Nephron (organoid): ENCODE data around the gene RAD23B.

Experiments used
- H3K27ac Mint-ChIP-seq, 3 experiments: 2 replicates each; pipeline ENCODE4 v1.8.0; 2020; ENCODE audit warnings: mixed read lengths in 3 of 3, mild to moderate bottlenecking in 2 of 3, moderate library complexity in 1 of 3
- H3K27me3 Mint-ChIP-seq: 2 replicates; pipeline ENCODE4 v1.8.0; 2021; ENCODE audit warnings: low read depth, mild to moderate bottlenecking, moderate library complexity, mixed read lengths
- H3K36me3 Mint-ChIP-seq: 2 replicates; pipeline ENCODE4 v1.8.0; 2020; ENCODE audit warnings: low read depth, mixed read lengths
- H3K4me1 Mint-ChIP-seq: 2 replicates; pipeline ENCODE4 v1.8.0; 2020; ENCODE audit warnings: mixed read lengths
- H3K4me3 Mint-ChIP-seq, 3 experiments: 2 replicates each; pipeline ENCODE4 v1.8.0; 2020; ENCODE audit warnings: mild to moderate bottlenecking in 3 of 3, mixed read lengths in 3 of 3, moderate library complexity in 2 of 3
- H3K9me3 Mint-ChIP-seq: 2 replicates; pipeline ENCODE4 v1.8.0; 2020; ENCODE audit warnings: mixed read lengths
- CTCF ChIP-seq, 3 experiments: fragments of 200-600 bp; sonication (generic); IDR thresholded peaks; one replicate each; pipeline ENCODE4 v1.5.0; 2021; ENCODE audit warnings: antibody characterized with exemption in 3 of 3; ENCODE audit not compliant: unreplicated experiment in 3 of 3

The RAD23B gene

DNA sequence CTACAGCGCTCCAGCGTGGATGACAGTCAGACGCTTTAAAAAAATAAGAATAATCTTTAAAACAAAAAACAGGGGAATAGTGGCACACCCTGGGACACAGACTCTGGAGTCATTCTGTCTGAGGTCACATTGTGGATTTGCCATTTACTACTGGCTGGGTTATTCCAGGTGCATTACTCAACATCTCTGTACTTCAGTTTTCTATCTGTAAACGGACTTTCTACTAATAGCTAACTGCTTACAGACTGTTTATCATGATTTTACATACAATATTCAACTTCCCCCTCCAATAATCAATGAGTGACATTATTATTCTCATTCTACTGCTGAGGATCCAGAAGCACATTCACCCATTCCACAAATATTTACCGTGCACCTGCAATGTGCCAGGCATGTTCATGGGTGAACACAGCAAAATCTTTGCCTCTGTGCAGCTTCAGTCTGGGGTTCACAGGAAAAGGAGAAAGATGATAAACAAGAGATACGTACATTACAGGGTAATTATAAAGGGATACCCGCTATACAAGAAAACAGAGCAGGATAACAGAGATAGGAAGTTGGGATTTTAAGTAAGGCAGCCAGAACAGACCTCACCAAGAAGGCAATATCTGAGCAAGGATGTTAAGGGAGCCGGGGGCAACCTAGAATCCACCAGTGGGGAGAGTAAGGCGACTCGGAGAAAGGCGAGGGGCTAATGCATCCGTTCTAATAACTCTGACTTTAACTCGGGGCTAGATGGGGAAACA lies 984 bp upstream of the RAD23B start:
- Mint-ChIP-seq H3K27me3 (no peaks in the 10 kb centered on the region), H3K9me3 (no peaks in the 10 kb centered on the region)

GRCh38 chr9:107283623-107284616 lies 841 bp downstream of the RAD23B start:
- Mint-ChIP-seq H3K4me1 (peaks cover 33% of the 10 kb centered on the region), H3K4me3 (peak overlapping the region; percentile 96 to 99 (median 99)), H3K27ac (peak overlapping the region; percentile 92 to 98 (median 93)), H3K27me3 (no peaks in the 10 kb centered on the region), H3K9me3 (no peaks in the 10 kb centered on the region), H3K36me3 (peaks cover 7% of the 10 kb centered on the region)
- no peak for TF ChIP-seq CTCF (IDR thresholded peaks at IDR 0.05; ENCODE audit: unreplicated experiment in 3 of 3)

More for the DNA sequence above, 984 bp upstream of the RAD23B start:
- Mint-ChIP-seq H3K36me3 (peaks cover 3% of the 10 kb centered on the region), H3K4me1 (peaks cover 30% of the 10 kb centered on the region), H3K27ac (peak overlapping the region; percentile 60 to 98 (median 88)), H3K4me3 (peak overlapping the region; percentile 94 to 99 (median 96))
- TF ChIP-seq CTCF (IDR thresholded peaks at IDR 0.05; ENCODE audit: unreplicated experiment in 3 of 3), result no peak

DNA sequence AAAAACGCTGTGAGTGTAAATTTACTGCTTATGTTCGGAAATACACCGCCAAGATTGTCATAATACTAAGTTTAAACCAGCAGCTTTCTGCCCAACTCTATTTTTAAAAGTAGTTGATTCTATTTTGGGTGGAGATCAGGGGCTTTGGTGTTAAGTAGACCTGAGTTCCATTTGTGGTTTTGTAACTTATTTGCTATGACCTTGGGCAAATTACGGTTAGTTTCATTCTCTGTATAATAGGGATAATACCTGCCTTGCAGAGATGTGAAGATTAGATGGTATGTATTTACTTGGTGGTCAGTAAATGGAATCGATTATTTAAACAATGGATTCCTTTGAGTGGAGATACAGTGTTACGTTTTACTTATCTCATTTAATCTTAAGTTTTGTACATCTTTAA lies 1.6 kb downstream of the RAD23B start:
- Mint-ChIP-seq H3K27ac (peak overlapping the region; percentile 92 to 98 (median 93)), H3K4me1 (peaks cover 38% of the 10 kb centered on the region), H3K36me3 (peaks cover 12% of the 10 kb centered on the region), H3K27me3 (no peaks in the 10 kb centered on the region), H3K4me3 (peak overlapping the region; percentile 96 to 99 (median 99)), H3K9me3 (no peaks in the 10 kb centered on the region)
- TF ChIP-seq CTCF (IDR thresholded peaks at IDR 0.05; ENCODE audit: unreplicated experiment in 3 of 3), result no peak

- peak overlapping the region; percentile 92 to 98 (median 93) for H3K27ac Mint-ChIP-seq
- H3K4me1 Mint-ChIP-seq, result peaks cover 43% of the 10 kb centered on the region
- H3K4me3 Mint-ChIP-seq, result peak overlapping the region; percentile 96 to 99 (median 99)
- H3K9me3 Mint-ChIP-seq, result no peaks in the 10 kb centered on the region
- peaks cover 13% of the 10 kb centered on the region for H3K36me3 Mint-ChIP-seq
- no peak for TF ChIP-seq CTCF (IDR thresholded peaks at IDR 0.05; ENCODE audit: unreplicated experiment in 3 of 3)
- H3K27me3 Mint-ChIP-seq, result no peaks in the 10 kb centered on the region
These were observed 2.2 kb downstream of the RAD23B start for GRCh38 chr9:107285286-107285685.

DNA sequence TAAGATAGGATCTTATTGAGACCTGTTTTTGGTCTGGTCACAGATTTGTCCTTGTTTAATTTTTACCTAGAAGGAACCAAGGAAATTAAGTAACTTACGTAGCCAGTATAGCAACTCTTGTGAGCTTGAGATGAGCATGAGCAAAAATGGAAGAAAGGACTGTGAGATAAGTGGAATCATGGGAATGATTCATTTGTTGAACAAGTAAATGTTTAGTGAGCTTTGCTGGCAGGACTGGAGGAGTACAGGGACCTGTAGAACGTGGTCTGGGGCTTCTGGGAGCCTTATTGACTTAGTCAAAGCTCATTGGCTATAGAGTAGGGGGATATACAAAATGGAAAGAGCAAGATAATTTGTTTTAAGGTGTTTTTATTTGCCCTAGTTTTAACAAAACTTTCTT lies 3.0 kb downstream of the RAD23B start:
- Mint-ChIP-seq H3K4me1 (peaks cover 48% of the 10 kb centered on the region), H3K4me3 (peak overlapping the region; percentile 96 to 99 (median 99)), H3K27ac (peak overlapping the region; percentile 92 to 98 (median 93)), H3K36me3 (peaks cover 13% of the 10 kb centered on the region), H3K9me3 (no peaks in the 10 kb centered on the region), H3K27me3 (no peaks in the 10 kb centered on the region)
- TF ChIP-seq CTCF (IDR thresholded peaks at IDR 0.05; ENCODE audit: unreplicated experiment in 3 of 3), result no peak
